IPS-NIHi11 (cell line): Measurements from ENCODE around the gene N4BP2L2.
"Not testable (repeated sequence)": the region's sequence is repeated elsewhere in the genome, so short reads cannot be mapped to it uniquely, and the experiment has no call there.

Experiments
- DNase-seq: peaks from one replicate; pipeline ENCODE4 v3.0.0; 2012; ENCODE audit warnings: mixed read lengths, low spot score

Gene N4BP2L2

GRCh38 chr13:32538621-32539246, at the start of gene N4BP2L2:
N4BP2L2 (minus strand) TSS chr13:32538795; CDS start chr13:32537027, 1,768 bp downstream.
- peak; percentile 92 for DNase-seq

GRCh38 chr13:32587811-32588170, 49.2 kb upstream of the N4BP2L2 start:
- DNase-seq = no peak

GRCh38 chr13:32587011-32587810, 48.6 kb upstream of the N4BP2L2 start:
- peak; percentile 77 for DNase-seq

- peak; percentile 93 for DNase-seq
Measured at GRCh38 chr13:32586080-32586900, 47.7 kb upstream of the N4BP2L2 start, which contains the start of gene PDS5B. PDS5B (plus strand) TSS chr13:32586452; CDS start chr13:32648773, 62,321 bp downstream.

- peak; percentile 26 for DNase-seq
Measured at GRCh38 chr13:32585550-32586079, 47.0 kb upstream of the N4BP2L2 start.

GRCh38 chr13:32582991-32583390, 44.4 kb upstream of the N4BP2L2 start:
- DNase-seq = no peak

- no peak for DNase-seq
Measured at GRCh38 chr13:32582281-32582680, 43.7 kb upstream of the N4BP2L2 start.

- no peak for DNase-seq
Measured at GRCh38 chr13:32581177-32581786, 42.7 kb upstream of the N4BP2L2 start.

GRCh38 chr13:32577032-32577431, 38.4 kb upstream of the N4BP2L2 start:
- no peak for DNase-seq

- not testable (repeated sequence) for DNase-seq
Measured at GRCh38 chr13:32575687-32576086, 37.1 kb upstream of the N4BP2L2 start.

GRCh38 chr13:32560842-32561241, 22.2 kb upstream of the N4BP2L2 start:
- not testable (repeated sequence) for DNase-seq

GRCh38 chr13:32555613-32556012, 17.0 kb upstream of the N4BP2L2 start:
- DNase-seq = no peak

- DNase-seq = no peak
Measured at GRCh38 chr13:32553720-32554119, 15.1 kb upstream of the N4BP2L2 start.

GRCh38 chr13:32549788-32550187, 11.2 kb upstream of the N4BP2L2 start:
- no peak for DNase-seq

- no peak for DNase-seq
Measured at GRCh38 chr13:32548837-32549236, 10.2 kb upstream of the N4BP2L2 start.

GRCh38 chr13:32545083-32545482, 6.5 kb upstream of the N4BP2L2 start:
- DNase-seq = no peak

- DNase-seq = no peak
Measured at GRCh38 chr13:32542221-32542620, 3.6 kb upstream of the N4BP2L2 start.

- peak; percentile 9 for DNase-seq
Measured at GRCh38 chr13:32538143-32538620, 413 bp downstream of the N4BP2L2 start.

- no peak for DNase-seq
Measured at GRCh38 chr13:32537580-32538142, 934 bp downstream of the N4BP2L2 start.

GRCh38 chr13:32535748-32536147, 2.8 kb downstream of the N4BP2L2 start:
- no peak for DNase-seq

GRCh38 chr13:32535115-32535514, 3.5 kb downstream of the N4BP2L2 start:
- no peak for DNase-seq
